NT2/D1 (cell line): Measurements from ENCODE around the gene PAK2.

Experiments
- DNase-seq: peaks from one replicate; pipeline ENCODE4 v3.0.0-alpha.2; 2011; ENCODE audit warnings: low read depth, low spot score
- H3K27me3 ChIP-seq: 2 replicates; pipeline ENCODE4 v1.6.0; 2011; ENCODE audit warnings: mild to moderate bottlenecking; ENCODE audit not compliant: insufficient read length, insufficient read depth
- H3K36me3 ChIP-seq: 2 replicates; pipeline ENCODE4 v1.6.1; 2011; ENCODE audit warnings: mild to moderate bottlenecking, low read length, mixed read lengths; ENCODE audit not compliant: insufficient read depth, insufficient read length
- H3K4me1 ChIP-seq: 2 replicates; pipeline ENCODE4 v1.5.1; 2011; ENCODE audit not compliant: insufficient read depth, insufficient read length
- H3K4me3 ChIP-seq: 2 replicates; pipeline ENCODE4 v1.5.1; 2011; ENCODE audit warnings: low read depth; ENCODE audit not compliant: insufficient read length
- H3K9ac ChIP-seq: 2 replicates; pipeline ENCODE4 v1.6.0; 2011; ENCODE audit warnings: low read depth; ENCODE audit not compliant: insufficient read length
- H3K9me3 ChIP-seq: 2 replicates; pipeline ENCODE4 v1.5.1; 2011; ENCODE audit warnings: mild to moderate bottlenecking, low read length; ENCODE audit not compliant: insufficient read depth
- SUZ12 ChIP-seq: IDR thresholded peaks from 2 replicates; pipeline ENCODE4 v1.6.1; 2011; ENCODE audit not compliant: insufficient read length, insufficient read depth; ENCODE audit errors: extremely low read depth
- YY1 ChIP-seq: IDR thresholded peaks from 2 replicates; pipeline ENCODE4 v1.6.1; 2011; ENCODE audit not compliant: insufficient read length, insufficient read depth
- ZNF274 ChIP-seq: IDR thresholded peaks from 2 replicates; pipeline ENCODE4 v1.6.1; 2011; ENCODE audit warnings: mild to moderate bottlenecking, low read depth, low read length

The PAK2 gene

GRCh38 chr3:196697270-196697669, 42.4 kb upstream of the PAK2 start:
- H3K27me3 ChIP-seq: no peaks in the 10 kb centered on the region
- no peaks in the 10 kb centered on the region for H3K36me3 ChIP-seq
- H3K4me1 ChIP-seq: no peaks in the 10 kb centered on the region
- no peak overlapping the region for H3K4me3 ChIP-seq
- no peaks in the 10 kb centered on the region for H3K9me3 ChIP-seq
- no peak for DNase-seq
- H3K9ac ChIP-seq: no peak overlapping the region
- TF ChIP-seq ZNF274: no peak
- no peak for TF ChIP-seq YY1
- TF ChIP-seq SUZ12: no peak

DNA sequence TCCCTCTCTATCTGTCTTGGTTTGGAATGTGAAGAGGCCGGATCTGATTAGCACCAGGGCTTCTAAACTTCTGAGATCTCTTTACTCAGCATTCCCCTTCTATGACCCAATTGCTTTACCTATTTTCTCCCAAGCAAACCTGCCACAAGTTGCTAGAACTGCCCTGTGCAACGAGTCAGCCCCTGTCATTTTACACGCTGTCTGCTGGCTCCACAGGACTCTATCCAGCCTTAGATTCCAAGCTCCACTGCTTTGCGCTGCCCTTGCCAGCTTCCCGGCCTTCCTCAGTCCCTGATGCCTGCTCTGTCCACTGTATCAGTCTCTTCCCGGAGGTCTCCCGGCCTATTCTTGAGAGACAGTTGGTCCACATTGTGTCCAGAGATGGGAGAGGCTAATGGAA, 39.9 kb upstream of the PAK2 start:
- Histone ChIP-seq H3K9ac (no peak overlapping the region), H3K36me3 (no peaks in the 10 kb centered on the region)

DNA sequence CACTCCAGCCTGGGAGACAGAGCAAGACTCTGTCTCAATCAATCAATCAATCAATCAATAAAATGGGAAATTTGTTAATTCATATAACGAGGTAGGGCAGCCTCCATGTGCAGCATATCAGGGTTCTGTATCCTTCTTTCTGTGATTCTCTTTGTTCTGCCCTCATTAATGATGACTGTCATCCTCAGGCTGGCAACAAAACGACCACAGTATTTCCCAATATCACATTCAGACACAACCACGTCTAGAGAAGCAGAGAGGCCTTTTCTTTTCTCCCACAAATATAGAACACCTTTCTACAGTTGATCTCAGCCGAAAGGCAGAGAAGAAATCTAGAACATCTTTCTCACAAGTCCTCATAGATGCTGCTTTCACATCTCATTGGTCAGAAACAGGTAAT, 38.9 kb upstream of the PAK2 start:
- Histone ChIP-seq H3K4me1 (no peaks in the 10 kb centered on the region), H3K9me3 (no peaks in the 10 kb centered on the region), H3K9ac (no peak overlapping the region), H3K4me3 (no peak overlapping the region), H3K36me3 (no peaks in the 10 kb centered on the region), H3K27me3 (no peaks in the 10 kb centered on the region)
- TF ChIP-seq ZNF274: no peak
- no peak for TF ChIP-seq YY1
- no peak for TF ChIP-seq SUZ12
- DNase-seq: no peak

More for the DNA sequence above, 39.9 kb upstream of the PAK2 start:
- no peaks in the 10 kb centered on the region for H3K9me3 ChIP-seq
- no peaks in the 10 kb centered on the region for H3K4me1 ChIP-seq
- H3K4me3 ChIP-seq: no peak overlapping the region
- no peak for DNase-seq
- H3K27me3 ChIP-seq: no peaks in the 10 kb centered on the region
- TF ChIP-seq ZNF274: no peak
- TF ChIP-seq YY1: no peak
- no peak for TF ChIP-seq SUZ12

DNA sequence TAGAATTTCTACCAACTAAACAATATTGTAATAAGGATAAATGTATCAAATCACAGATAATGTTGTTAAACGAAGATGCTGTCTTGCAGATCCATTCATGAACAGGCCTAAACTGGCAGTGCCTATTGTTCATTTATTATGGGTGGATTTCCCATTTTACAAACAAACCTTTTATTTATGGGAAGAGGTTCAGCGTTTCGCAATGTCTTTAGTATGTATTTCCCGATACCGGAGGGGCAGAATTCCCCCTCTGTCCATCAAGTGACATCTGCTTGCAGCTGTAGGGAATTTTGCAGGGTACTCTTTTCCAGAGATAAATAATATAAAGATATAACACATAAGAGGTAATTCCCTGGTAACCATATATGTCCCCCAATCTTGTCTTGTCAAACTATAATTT, 33.3 kb upstream of the PAK2 start:
- Histone ChIP-seq H3K4me1 (no peaks in the 10 kb centered on the region), H3K36me3 (no peaks in the 10 kb centered on the region), H3K9me3 (no peaks in the 10 kb centered on the region), H3K27me3 (peaks cover 6% of the 10 kb centered on the region), H3K4me3 (no peak overlapping the region), H3K9ac (no peak overlapping the region)
- no peak for TF ChIP-seq ZNF274
- TF ChIP-seq SUZ12: no peak
- TF ChIP-seq YY1: no peak
- DNase-seq: no peak

DNA sequence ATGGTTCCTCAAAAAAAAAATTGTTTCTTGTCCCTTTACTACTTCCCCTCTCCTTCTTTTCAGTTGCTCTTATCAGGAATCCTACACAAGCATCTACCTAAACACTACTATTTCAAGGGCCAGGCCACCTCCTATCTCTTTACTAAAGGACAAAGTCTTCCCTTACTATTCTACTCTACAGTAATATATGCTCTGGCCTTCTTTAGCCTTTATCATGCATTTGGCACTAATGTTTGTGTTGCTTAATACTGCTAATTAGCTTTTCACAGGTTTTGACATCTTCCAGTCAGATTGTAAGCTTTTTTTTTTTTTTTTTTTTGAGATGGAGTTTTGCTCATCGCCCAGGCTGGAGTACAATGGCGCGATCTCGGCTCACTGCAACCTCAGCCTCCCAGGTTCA, 32.9 kb upstream of the PAK2 start:
- TF ChIP-seq SUZ12 (no peak), ZNF274 (no peak)

DNA sequence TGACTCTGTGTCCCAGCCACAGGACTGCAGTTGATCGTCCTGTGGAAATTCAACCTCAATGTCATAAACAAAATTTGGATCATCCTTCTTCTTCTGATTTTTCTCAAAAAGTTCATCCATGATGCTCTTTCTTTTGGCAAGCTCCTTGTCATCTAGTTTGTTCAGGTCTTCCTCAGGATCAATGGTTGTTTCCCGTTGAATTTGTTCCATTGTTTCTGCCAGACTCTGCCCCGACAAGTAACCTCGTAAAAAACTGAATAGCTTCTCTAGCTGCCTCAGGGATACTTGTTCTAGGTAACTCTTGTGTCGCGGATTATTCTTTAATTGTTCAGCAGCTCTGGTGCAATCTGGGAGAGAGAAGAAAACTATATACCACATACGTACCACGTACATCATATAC, 32.1 kb upstream of the PAK2 start:
- H3K9ac ChIP-seq: no peak overlapping the region
- H3K9me3 ChIP-seq: no peaks in the 10 kb centered on the region
- H3K36me3 ChIP-seq: no peaks in the 10 kb centered on the region
- DNase-seq: no peak
- no peaks in the 10 kb centered on the region for H3K4me1 ChIP-seq
- H3K4me3 ChIP-seq: no peak overlapping the region
- TF ChIP-seq ZNF274: no peak
- H3K27me3 ChIP-seq: peaks cover 13% of the 10 kb centered on the region

More for the DNA sequence above, 32.9 kb upstream of the PAK2 start:
- no peak for DNase-seq
- H3K4me3 ChIP-seq: no peak overlapping the region
- H3K9me3 ChIP-seq: no peaks in the 10 kb centered on the region
- H3K36me3 ChIP-seq: no peaks in the 10 kb centered on the region
- no peak overlapping the region for H3K9ac ChIP-seq
- no peaks in the 10 kb centered on the region for H3K4me1 ChIP-seq
- peaks cover 10% of the 10 kb centered on the region for H3K27me3 ChIP-seq

GRCh38 chr3:196708467-196708866, 31.2 kb upstream of the PAK2 start:
- no peak overlapping the region for H3K4me3 ChIP-seq
- DNase-seq: no peak
- no peaks in the 10 kb centered on the region for H3K36me3 ChIP-seq
- no peak for TF ChIP-seq YY1
- H3K27me3 ChIP-seq: peaks cover 13% of the 10 kb centered on the region
- no peak overlapping the region for H3K9ac ChIP-seq
- no peaks in the 10 kb centered on the region for H3K4me1 ChIP-seq
- no peaks in the 10 kb centered on the region for H3K9me3 ChIP-seq

GRCh38 chr3:196711838-196712513, 27.7 kb upstream of the PAK2 start, which contains the start of the genes CEP19 and PIGX:
Gene CEP19, minus strand, starts transcription at chr3:196712250. Its CDS starts 3,593 bp downstream, at chr3:196708657.
Gene PIGX, plus strand, starts transcription at chr3:196712377.
- TF ChIP-seq ZNF274: no peak
- TF ChIP-seq SUZ12: no peak
- no peak for TF ChIP-seq YY1
- H3K36me3 ChIP-seq: no peaks in the 10 kb centered on the region
- no peaks in the 10 kb centered on the region for H3K4me1 ChIP-seq
- peaks cover 13% of the 10 kb centered on the region for H3K27me3 ChIP-seq
- H3K9me3 ChIP-seq: no peaks in the 10 kb centered on the region
- peak within 1 kb of the TSS; percentile 85 for H3K4me3 ChIP-seq
- DNase-seq: peak; percentile 40
- H3K9ac ChIP-seq: peak within 1 kb of the TSS; percentile 92
